ENCODE data around the gene HIP1R.
"Not testable (repeated sequence)": the region's sequence is repeated elsewhere in the genome, so short reads cannot be mapped to it uniquely, and the experiment has no call there.

Gene HIP1R

DNA sequence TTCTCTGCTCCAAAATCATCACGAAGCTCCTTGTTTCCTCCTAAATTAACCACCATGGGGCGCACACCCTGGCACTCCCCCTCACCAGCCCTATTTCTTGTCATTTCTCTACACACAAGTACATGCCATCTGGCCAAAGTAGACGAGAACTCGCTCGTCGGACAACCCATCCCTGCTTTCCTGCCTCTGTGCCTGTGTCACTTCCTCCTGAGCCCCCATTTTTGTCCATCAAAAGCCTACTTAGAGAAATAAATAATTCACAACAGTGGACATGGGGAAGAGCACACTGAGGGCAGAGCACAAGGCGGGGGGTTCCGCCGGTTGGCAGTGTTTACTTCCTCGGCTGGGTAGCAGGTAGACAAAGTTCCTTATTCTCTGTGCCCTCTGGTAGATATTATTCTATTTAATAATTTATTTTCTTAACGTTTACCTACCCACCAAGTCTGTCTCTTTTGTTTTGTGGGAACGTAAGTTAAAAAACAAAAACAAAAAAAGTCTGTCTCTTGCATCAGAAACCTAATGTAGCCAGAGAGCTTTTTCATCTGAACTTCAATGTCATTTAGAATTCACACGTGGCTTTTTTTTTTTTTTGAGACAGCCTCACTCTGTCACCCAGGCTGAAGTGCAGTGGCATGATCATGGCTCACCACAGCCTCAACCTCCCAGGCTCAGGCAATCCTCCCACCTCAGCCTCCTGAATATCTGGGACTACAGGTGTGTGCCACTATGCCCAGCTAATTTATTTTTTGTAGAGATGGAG lies 54.7 kb downstream of the HIP1R start:
- no peak for DNase-seq (ENCODE audit: insufficient read length, low spot score)

DNA sequence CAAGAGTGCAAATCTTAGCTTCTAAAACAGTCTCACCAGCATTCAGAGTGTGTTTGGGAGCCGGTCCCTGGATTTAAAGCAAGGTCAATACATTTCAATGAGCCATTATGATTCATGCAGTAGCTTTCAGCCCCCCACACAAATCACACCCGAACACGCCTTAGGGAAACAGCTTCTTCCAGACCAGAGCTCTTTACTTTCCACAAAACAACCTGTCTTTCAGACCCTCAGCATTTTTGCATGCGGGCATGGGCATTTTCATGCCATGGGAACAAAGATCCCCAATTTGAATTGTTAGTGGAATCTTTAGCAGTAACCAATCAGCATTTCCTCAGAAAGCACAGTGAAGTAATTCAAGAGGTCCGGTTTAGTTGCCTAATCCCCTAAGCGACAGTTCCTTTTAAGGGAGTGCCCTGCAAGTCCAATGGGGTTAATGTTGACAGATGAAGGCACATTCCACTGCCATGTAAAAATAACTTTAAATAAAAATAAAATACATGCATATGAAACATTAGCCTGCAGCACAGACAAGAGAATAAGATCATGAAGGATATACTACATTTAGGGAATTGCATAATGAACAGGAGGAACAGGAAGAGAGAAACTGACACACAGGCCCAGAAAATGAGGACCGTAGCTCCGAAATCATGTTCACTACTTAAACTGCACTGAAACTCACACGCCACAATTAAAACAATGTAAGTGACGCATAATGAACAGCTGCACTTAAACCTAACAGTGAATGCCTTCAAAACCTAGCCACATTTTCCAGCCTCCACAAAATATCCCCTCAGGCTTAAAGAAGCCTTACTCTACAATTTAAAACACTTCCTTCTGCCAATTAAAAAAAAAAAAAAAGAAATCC lies 56.6 kb downstream of the HIP1R start:
- no peak for DNase-seq (ENCODE audit: insufficient read length, low spot score)
- FAIRE-seq, result no peak

More for the DNA sequence above, 54.7 kb downstream of the HIP1R start:
- FAIRE-seq, result peak; percentile 11

DNA sequence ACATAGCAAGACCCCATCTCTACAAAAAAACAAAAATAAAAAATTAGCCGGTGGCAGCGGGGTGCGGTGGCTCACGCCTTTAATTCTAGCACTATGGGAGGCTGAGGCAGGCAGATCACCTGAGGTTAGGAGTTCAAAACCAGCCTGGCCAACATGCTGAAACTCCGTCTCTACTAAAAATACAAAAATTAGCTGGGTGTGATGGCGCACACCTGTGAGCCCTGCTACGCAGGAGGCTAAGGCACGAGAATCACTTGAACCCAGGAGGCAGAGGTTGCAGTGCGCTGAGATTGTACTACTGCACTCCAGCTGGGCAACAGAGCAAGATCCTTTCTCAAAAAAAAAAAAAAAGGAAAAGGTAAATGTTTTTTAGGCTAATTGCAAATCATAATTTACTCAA lies 57.5 kb downstream of the HIP1R start:
- not testable (repeated sequence) for FAIRE-seq; DNase-seq (ENCODE audit: insufficient read length, low spot score)

DNA sequence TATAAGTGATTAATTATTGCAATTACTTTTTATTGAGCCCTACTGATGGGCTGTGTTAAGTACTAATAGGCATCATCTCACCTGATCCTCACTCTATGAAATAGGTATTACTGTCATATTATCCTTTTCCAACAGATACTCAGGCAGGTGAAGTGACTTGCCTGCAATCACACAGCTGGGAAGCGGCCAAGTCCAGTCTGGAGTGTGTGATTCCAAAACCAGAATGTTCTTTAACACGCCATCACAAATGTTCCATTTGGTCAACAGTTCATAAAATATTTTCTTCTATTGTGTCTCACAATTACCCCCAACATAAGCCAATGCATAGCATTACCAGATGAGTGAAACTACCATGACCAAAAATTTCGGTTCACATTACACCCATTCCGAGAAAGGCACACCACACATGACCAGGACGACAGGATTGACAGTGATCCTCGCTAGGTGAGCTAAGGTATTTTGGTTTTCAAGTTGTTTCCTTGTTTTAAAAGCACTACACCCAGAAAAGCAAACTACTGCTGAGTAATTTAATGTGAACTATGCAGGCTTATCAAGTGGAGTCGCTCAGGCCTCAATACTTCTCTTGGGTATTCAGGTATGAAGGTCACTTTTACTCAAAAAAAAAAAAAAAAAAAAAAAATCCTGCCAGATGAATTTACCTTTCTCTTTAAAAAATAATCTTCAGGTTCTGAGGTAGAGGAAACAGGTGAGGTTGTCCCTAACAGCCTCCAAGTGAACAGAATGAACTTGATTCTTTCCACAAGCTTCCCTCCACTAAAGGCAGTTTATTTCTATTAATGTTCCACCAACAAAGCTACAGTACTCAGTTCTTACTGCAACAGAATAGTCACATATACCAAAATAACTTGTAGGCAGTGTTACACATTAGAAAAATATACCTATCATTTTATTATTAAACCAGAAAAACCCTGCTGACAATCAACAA lies 58.2 kb downstream of the HIP1R start:
- FAIRE-seq (peak; percentile 14), DNase-seq (ENCODE audit: insufficient read length, low spot score) (no peak)

DNA sequence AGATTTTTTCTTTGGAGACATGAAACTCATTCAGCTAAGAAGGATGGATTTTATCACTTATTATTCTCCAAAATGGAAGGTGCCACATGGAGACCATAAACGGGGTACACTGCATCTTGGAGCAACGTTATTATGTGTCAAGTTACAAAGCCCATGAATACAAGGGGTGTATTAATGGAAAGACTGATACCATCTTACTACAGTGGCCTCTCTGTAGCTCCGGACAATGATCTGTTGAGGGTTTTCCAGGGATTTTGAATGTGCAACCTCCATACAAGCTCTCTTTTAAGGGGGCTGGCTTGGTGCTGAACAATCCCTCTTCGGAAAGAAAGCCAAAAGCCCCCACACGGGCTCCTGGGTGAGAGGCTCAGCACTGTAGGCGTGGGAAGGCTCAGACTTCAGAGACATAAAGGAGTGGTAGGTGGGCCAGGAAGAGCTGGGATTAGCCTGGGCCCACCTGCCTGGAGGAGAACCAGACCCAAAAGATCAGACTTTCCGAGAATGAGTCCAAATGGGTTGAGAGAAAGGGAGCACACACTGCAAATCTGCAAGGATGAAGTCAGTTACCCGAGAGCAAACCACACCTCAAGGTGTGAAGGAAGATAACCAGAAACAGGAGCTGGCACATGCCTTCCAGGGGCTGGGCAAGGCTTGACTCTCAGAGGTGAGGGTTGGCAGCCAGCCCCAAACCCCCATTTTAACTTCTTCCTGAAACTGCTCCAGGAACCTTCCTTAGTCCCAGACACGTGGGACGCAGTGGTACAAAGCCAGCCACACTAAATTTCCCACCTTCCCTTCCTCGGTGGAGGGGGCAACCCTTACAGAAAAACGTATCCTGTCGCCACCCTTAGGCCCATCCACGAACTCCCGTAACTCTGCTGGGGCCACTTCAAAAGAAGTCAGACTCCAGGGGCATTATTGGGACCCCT lies 59.2 kb downstream of the HIP1R start:
- DNase-seq (ENCODE audit: insufficient read length, low spot score), result no peak
- no peak for FAIRE-seq

DNA sequence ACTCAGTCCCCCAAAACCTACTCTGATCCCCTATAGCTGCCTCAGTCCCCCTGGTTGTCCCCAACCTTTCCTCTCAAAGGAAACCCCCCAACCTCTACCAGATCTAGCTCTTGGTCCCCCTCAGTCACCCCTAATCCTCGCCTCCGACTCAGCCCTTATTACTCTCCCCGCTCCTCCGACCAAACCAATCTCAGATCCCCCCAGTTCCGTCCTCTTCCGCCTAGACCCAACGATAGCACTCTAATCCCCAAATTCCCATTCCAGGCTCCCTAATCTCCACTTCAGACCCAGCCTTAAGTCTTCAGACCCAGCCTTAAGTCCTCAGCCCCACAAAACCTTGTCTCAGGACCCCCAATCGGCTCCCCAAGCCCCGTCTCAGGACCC lies 60.1 kb downstream of the HIP1R start:
- no peak for FAIRE-seq
- no peak for DNase-seq (ENCODE audit: insufficient read length, low spot score)

DNA sequence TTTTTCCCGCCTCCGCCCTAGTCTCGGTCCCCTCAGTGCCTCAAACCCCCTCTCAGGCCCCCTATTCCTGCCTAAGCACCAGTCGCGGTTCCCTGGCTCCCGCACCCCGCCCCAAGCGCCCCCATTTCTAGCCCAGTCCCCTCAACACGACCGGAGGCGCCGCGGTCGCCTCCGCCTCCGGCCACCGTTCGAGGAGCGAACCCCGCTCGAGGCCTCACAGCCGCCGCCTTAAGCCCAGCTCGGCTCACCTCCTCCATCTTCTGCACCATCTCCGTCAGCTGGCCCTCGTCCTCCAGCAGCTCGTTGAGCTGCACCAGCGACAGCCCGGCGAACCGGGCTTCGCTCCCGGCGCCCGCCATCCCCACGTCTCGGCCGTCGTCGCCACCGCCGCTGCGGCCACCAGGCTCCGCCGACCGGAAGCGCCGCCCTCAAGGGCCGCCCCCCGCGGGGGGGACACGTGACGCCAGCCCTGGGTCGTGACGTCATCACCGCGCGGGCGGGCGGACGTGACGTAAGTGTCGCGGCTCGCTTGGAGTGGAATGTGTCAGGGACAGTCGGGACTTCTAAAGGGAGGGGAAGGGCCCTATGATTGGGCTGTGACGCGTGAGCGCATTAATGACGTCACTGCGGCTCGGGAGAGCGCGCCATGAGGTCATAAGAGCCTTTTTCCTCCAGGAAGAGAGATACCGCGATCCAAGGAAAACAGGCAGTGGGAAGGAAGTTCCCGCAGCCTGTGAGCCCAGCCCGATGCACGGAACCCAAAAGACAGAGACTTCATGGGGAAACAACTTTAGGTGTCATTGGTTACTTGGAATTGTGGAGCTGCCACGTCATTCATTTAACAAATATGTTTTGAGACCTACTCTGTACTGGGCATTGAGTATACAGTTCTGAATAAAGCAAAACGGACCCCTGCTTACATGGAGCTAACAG lies 60.7 kb downstream of the HIP1R start, which contains the start of gene VPS37B:
TSS of gene VPS37B (minus strand) at position 421 of the 933 bp plus-strand sequence. CDS start at position 359, 62 bp downstream.
- no peak for DNase-seq (ENCODE audit: insufficient read length, low spot score)
- no peak for FAIRE-seq

DNA sequence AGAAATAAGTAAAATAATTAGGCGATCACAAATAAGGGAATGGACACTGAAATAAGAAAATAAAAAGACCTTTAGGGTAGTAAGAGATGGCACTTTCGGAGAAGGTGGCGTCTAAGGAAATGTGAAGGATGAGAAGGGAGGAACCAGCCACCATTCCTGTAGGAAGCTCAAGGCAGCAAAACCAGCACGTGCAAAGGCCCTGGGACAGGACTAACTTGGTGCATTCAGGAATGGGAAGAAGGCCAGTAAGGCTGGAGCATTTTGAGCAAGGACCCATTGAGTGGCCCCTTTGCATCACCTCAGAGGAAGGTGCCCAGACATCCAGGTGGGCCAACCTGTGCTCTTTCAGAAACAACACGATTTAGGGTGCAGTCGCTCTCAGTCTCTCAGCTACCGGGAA lies 61.4 kb downstream of the HIP1R start:
- FAIRE-seq, result no peak

DNA sequence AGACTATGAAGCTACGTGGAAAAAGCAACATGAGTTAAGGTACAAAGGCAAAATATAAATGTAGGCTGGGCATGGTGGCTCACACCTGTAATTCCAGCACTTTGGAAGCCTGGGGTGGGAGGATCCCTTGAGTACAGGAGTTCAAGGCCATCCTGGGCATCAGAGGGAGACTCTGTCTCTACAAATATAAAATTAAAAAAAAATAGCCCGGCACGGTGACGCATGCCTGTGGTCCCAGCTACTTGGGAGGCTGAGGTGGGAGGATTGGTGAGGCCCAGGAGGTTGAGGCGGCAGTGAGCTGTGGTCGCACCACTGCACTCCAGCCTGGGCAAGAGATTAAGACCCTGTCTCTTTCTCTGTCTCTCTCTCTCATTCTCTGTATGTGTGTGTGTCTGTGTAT lies 64.6 kb downstream of the HIP1R start:
- no peak for DNase-seq (ENCODE audit: insufficient read length, low spot score)
- FAIRE-seq, result no peak

More for the DNA sequence above, 61.4 kb downstream of the HIP1R start:
- DNase-seq (ENCODE audit: insufficient read length, low spot score), result no peak

DNA sequence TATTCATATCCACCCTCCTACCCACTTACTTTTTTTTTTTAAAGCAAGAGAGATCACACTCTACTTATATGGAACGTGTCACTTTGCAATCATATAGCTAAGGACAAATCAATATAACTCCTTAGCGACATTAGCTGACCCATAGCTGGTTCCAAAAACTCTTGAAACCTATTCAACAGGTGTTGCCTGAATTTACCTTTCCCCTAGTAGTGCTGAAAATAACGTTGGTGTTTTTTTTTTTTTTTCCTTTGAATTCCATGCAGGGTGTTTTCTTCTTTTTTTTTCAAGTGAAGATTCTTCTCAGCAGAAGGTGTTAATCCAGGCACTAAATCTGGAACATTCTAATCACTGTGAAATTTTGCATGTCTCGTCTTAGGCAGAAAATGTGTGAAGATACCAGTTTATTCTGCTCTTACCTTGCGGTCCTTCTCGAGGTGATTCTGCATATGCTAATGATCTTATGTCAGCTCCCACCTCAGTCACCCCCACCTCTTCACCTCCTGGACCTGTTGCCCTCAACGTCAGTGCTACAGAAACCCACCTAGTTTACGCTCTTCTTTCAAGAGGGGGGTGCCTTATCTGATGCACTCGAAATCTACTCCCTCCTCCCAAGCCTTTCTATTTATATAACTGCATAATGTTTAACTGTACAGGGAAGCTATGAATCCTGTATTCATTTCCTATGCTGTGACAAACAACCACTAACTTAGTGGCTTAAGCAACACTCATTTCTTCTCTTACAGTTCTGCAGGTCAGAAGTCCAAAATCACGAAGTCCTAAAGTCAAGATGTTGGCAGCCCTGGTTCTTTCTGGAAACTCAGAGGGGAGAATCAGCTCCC lies 67.8 kb downstream of the HIP1R start:
- no peak for DNase-seq (ENCODE audit: insufficient read length, low spot score)

DNA sequence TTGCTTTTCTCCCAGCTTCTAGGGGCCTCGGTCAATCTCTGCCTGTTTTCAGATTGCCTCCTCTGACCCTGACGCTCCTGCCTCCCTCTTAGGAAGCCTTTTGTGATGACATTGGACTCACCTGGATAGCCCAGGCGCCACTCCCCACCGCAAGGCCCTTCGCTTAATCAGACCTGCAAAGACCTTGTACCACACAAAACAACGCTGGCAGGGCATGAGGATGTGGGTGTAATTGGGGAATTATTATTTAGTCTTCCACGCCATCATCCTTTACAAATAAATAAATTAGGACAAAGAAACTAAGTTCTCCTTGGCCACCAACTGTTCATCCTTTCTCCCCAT lies 68.4 kb downstream of the HIP1R start:
- DNase-seq (ENCODE audit: insufficient read length, low spot score), result no peak
- FAIRE-seq, result no peak

More for the DNA sequence above, 67.8 kb downstream of the HIP1R start:
- FAIRE-seq, result peak; percentile 68

DNA sequence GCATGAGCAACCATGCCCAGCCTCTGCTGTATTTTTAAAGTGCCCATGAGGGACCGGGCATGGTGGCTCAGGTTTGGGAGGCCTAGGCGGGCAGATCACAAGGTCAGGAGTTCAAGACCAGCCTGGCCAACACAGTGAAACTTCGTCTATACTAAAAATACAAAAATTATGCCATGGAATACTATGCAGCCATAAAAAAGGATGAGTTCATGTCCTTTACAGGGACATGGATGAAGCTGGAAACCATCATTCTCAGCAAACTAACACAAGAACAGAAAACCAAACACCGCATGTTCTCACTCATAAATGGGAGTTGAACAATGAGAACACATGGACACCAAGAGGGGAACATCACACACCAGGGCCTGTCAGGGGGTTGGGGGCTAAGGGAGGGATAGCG lies 70.0 kb downstream of the HIP1R start:
- FAIRE-seq; DNase-seq (ENCODE audit: insufficient read length, low spot score): not testable (repeated sequence)

DNA sequence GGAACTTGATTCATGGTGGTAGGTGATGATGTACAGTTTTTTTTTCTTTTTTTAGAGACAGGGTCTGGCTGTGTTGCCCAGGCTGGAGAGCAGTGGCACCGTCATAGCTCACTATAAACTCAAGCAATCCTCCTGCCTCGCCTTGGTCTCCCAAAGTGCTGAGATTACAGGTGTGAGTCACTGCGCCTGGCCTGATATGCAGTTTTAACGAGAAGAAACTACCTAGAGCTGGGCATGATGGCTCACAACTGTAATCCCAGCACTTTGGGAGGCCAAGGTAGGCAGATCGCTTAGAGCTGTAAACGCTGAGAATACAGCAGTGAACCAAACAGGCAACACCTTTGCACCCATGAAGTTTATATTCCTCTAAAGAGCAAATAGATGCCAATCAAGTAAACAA lies 73.7 kb downstream of the HIP1R start:
- DNase-seq (ENCODE audit: insufficient read length, low spot score) (no peak), FAIRE-seq (no peak)

DNA sequence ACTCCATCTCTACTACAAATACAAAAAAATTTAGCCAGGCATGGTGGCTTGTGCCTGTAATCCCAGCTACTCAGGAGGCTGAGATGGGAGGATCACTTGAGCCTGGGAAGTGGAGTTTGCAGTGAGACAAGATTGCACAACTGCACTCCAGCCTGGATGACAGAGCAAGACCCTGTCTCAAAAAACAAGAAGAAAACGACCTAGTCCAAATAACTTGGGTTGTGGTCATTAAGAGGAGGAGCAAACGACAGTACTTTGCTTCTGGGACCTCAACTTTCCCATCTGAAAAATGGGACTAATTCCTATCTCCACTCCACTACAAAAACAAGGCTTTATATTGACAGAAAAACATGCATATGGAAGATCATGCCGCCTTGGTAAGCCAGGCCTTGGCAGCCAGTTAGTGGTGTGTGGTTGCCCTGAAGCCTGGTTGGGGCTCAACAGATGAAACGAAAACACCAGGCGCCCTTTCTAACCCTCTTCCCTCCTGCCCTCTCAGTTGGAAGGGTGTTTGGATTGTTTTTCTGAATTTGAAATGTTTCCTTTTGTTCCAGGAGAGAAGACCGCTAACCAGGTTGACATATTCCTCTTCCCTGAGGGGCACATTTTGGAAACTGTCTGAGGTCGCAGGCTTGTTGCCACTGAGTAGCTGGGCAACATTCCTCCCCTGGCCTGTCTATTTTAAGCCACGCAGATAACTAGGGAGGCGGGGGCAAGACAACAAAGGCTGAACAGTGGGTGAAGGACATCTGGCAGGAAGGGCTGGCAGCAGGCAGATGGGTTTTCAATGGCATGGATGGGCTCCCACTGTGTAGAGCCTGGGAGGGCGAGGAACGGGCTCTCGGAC lies 74.4 kb downstream of the HIP1R start:
- no peak for DNase-seq (ENCODE audit: insufficient read length, low spot score)
- no peak for FAIRE-seq

Measured in GM19239 (cell line).